Activated T-cell treated with anti-CD3 and anti-CD28 coated beads, Interleukin-2, amount 50 U/mL, for 24 hours (primary cell): ENCODE results near the gene IFNA8.
"Not testable (repeated sequence)": the region's sequence is repeated elsewhere in the genome, so short reads cannot be mapped to it uniquely, and the experiment has no call there.

ENCODE experiments used
- DNase-seq: peaks from one replicate; pipeline ENCODE4 v3.0.0-alpha.2; 2020
- H3K27ac Mint-ChIP-seq: 2 replicates; pipeline ENCODE4 v1.8.0; 2020; ENCODE audit warnings: mild to moderate bottlenecking, mixed read lengths
- H3K27me3 Mint-ChIP-seq: 2 replicates; pipeline ENCODE4 v1.8.0; 2020; ENCODE audit warnings: mixed read lengths
- H3K36me3 Mint-ChIP-seq: 2 replicates; pipeline ENCODE4 v1.8.0; 2020; ENCODE audit warnings: low read depth, mixed read lengths
- H3K4me1 Mint-ChIP-seq: 2 replicates; pipeline ENCODE4 v1.8.0; 2020; ENCODE audit warnings: low read depth, mixed read lengths
- H3K4me3 Mint-ChIP-seq: 2 replicates; pipeline ENCODE4 v1.8.0; 2020; ENCODE audit warnings: mild to moderate bottlenecking, moderate library complexity, mixed read lengths
- H3K9me3 Mint-ChIP-seq: 2 replicates; pipeline ENCODE4 v1.8.0; 2020; ENCODE audit warnings: mixed read lengths

Gene IFNA8

GRCh38 chr9:21404146-21404545 is 4.8 kb upstream of the IFNA8 start:
- Mint-ChIP-seq H3K27me3 (peaks cover 42% of the 10 kb centered on the region), H3K27ac (no peak overlapping the region), H3K36me3 (no peaks in the 10 kb centered on the region), H3K9me3 (no peaks in the 10 kb centered on the region), H3K4me3 (no peak overlapping the region), H3K4me1 (peaks cover 14% of the 10 kb centered on the region)
- DNase-seq: no peak

GRCh38 chr9:21412107-21412506 is 3.2 kb downstream of the IFNA8 start:
- Mint-ChIP-seq H3K36me3 (no peaks in the 10 kb centered on the region), H3K27ac (no peak overlapping the region), H3K9me3 (no peaks in the 10 kb centered on the region), H3K4me3 (no peak overlapping the region), H3K27me3 (peaks cover 3% of the 10 kb centered on the region), H3K4me1 (peaks cover 6% of the 10 kb centered on the region)
- no peak for DNase-seq

- Mint-ChIP-seq H3K27me3 (peaks cover 3% of the 10 kb centered on the region), H3K36me3 (no peaks in the 10 kb centered on the region), H3K27ac (no peak overlapping the region), H3K4me3 (no peak overlapping the region), H3K4me1 (peaks cover 6% of the 10 kb centered on the region), H3K9me3 (no peaks in the 10 kb centered on the region)
- DNase-seq: no peak
Observed at GRCh38 chr9:21413151-21413550, 4.2 kb downstream of the IFNA8 start.

- Mint-ChIP-seq H3K4me3 (no peak overlapping the region), H3K27ac (no peak overlapping the region), H3K9me3 (no peaks in the 10 kb centered on the region), H3K36me3 (no peaks in the 10 kb centered on the region), H3K27me3 (peaks cover 3% of the 10 kb centered on the region), H3K4me1 (peaks cover 6% of the 10 kb centered on the region)
- no peak for DNase-seq
Observed at GRCh38 chr9:21413624-21414023, 4.7 kb downstream of the IFNA8 start.

- no peak for DNase-seq
- H3K4me1 Mint-ChIP-seq: peaks cover 6% of the 10 kb centered on the region
- H3K27ac Mint-ChIP-seq: no peak overlapping the region
- peaks cover 3% of the 10 kb centered on the region for H3K27me3 Mint-ChIP-seq
- no peak overlapping the region for H3K4me3 Mint-ChIP-seq
- no peaks in the 10 kb centered on the region for H3K9me3 Mint-ChIP-seq
- no peaks in the 10 kb centered on the region for H3K36me3 Mint-ChIP-seq
Observed at GRCh38 chr9:21414220-21414940, 5.5 kb downstream of the IFNA8 start.

- peaks cover 6% of the 10 kb centered on the region for H3K4me1 Mint-ChIP-seq
- no peaks in the 10 kb centered on the region for H3K36me3 Mint-ChIP-seq
- no peak overlapping the region for H3K27ac Mint-ChIP-seq
Observed at GRCh38 chr9:21415493-21416267, 6.8 kb downstream of the IFNA8 start.

DNA sequence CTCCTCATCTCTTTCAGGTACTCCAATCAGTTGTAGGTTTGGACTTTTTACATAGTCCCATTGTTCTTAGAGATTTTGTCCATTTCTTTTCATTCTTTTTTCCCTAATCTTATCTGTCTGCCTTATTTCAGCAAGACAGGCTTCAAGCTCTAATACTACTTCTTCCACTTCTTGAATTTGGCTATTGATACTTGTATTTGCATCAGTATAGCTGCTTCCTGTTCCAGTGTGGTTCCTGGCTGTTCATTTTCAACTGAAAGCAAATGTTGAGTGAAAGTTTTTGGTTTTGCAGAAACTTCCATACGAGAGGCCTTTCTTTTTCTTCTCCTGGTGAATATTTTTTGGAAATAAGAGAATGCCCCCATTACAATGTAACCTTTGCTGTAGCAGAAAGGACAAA is 19.3 kb downstream of the IFNA8 start:
- no peak overlapping the region for H3K27ac Mint-ChIP-seq
- no peak for DNase-seq
- peaks cover 28% of the 10 kb centered on the region for H3K27me3 Mint-ChIP-seq
- no peaks in the 10 kb centered on the region for H3K4me1 Mint-ChIP-seq
- no peak overlapping the region for H3K4me3 Mint-ChIP-seq
- no peaks in the 10 kb centered on the region for H3K9me3 Mint-ChIP-seq
- H3K36me3 Mint-ChIP-seq: no peaks in the 10 kb centered on the region

More at GRCh38 chr9:21415493-21416267, 6.8 kb downstream of the IFNA8 start:
- peaks cover 3% of the 10 kb centered on the region for H3K27me3 Mint-ChIP-seq
- H3K9me3 Mint-ChIP-seq: no peaks in the 10 kb centered on the region
- no peak for DNase-seq
- no peak overlapping the region for H3K4me3 Mint-ChIP-seq

- Mint-ChIP-seq H3K27me3 (peaks cover 35% of the 10 kb centered on the region), H3K9me3 (no peaks in the 10 kb centered on the region), H3K36me3 (no peaks in the 10 kb centered on the region), H3K4me1 (no peaks in the 10 kb centered on the region), H3K27ac (no peak overlapping the region), H3K4me3 (no peak overlapping the region)
- DNase-seq: no peak
Observed at GRCh38 chr9:21429191-21429590, 20.3 kb downstream of the IFNA8 start.

- no peak overlapping the region for H3K4me3 Mint-ChIP-seq
- no peaks in the 10 kb centered on the region for H3K36me3 Mint-ChIP-seq
- H3K27me3 Mint-ChIP-seq: peaks cover 35% of the 10 kb centered on the region
- H3K9me3 Mint-ChIP-seq: no peaks in the 10 kb centered on the region
- no peak overlapping the region for H3K27ac Mint-ChIP-seq
- no peaks in the 10 kb centered on the region for H3K4me1 Mint-ChIP-seq
- DNase-seq: no peak
Observed at GRCh38 chr9:21432672-21433425, 23.9 kb downstream of the IFNA8 start.

DNA sequence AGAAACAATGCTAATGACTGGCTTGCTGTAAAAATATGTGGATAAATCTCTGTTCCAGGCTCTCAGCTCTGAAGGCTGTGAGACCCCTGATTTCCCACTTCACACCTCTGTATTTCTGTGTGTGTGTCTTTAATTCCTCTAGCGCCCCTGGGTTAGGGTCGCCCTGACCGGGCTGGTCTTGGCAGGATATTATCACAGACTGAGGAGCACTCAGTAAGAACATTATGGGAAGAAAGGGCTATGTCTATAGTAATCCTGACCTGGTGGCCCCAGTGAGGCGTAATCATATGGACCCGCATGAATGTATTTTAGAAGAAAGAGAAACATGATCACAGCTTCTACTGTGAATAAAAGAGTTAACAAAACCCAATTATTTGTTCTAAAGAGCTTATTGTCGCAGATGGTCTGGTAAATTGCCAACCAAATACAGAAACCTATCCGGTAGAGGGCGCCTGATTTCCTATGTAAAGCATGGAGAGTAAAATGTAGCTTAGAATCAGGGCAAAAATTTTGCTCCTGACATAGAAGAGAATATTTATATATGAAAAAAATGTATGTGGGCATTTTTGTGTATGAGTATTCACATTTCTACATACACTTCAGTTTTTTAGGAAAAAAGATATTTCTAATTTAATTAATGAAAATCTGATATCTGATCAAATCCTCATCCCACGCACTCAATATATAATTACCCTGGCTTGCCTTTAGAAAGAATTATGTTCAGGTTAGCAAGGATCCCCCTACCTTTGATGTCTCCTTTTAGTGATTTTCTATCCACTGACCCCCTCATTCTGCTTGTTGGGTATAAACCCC is 25.5 kb downstream of the IFNA8 start:
- Mint-ChIP-seq H3K36me3 (no peaks in the 10 kb centered on the region), H3K27ac (no peak overlapping the region), H3K4me3 (no peak overlapping the region), H3K9me3 (no peaks in the 10 kb centered on the region), H3K4me1 (no peaks in the 10 kb centered on the region), H3K27me3 (peaks cover 33% of the 10 kb centered on the region)
- DNase-seq: no peak

DNA sequence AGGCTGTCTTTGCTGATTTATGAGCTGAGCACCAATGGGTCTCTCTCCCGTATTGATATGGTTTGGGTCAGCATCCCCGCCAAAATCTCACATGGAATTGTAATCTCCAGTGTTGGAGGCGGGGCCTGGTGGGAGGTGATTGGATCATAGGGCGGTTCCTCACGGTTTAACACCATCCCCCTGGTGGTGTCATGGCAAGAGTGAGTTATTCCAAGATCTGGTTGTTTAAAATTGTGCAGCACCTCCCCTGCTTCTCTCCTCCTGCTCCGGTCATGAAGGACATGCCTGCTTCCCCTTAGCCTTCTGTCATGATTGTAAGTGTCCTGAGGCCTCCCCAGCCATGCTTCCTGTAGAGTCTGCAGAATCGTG is 26.1 kb downstream of the IFNA8 start:
- H3K4me1 Mint-ChIP-seq: not testable (repeated sequence)

GRCh38 chr9:21440139-21440538 is 31.2 kb downstream of the IFNA8 start, which contains the start of gene IFNA1:
Gene IFNA1, plus strand, starts transcription at chr9:21440439. Its CDS starts 69 bp downstream, at chr9:21440508.
- peaks cover 12% of the 10 kb centered on the region for H3K4me1 Mint-ChIP-seq
- no peaks in the 10 kb centered on the region for H3K36me3 Mint-ChIP-seq
- no peaks in the 10 kb centered on the region for H3K9me3 Mint-ChIP-seq
- no peak for DNase-seq
- no peak within 1 kb of the TSS for H3K4me3 Mint-ChIP-seq
- peaks cover 6% of the 10 kb centered on the region for H3K27me3 Mint-ChIP-seq
- no peak within 1 kb of the TSS for H3K27ac Mint-ChIP-seq

More for the DNA sequence above, 26.1 kb downstream of the IFNA8 start:
- not testable (repeated sequence) for H3K9me3 Mint-ChIP-seq, H3K27ac Mint-ChIP-seq, DNase-seq, H3K36me3 Mint-ChIP-seq, H3K4me3 Mint-ChIP-seq
- H3K27me3 Mint-ChIP-seq: peaks cover 31% of the 10 kb centered on the region

- Mint-ChIP-seq H3K27ac (no peak overlapping the region), H3K9me3 (no peaks in the 10 kb centered on the region), H3K36me3 (no peaks in the 10 kb centered on the region), H3K4me3 (peak overlapping the region; percentile 15), H3K4me1 (peaks cover 12% of the 10 kb centered on the region), H3K27me3 (no peaks in the 10 kb centered on the region)
- DNase-seq: no peak
Observed at GRCh38 chr9:21443849-21444625, 35.1 kb downstream of the IFNA8 start.
